Posterior cingulate gyrus (tissue), 11 donors: ENCODE measurements around the gene CACNA2D3.

Experiments
- DNase-seq, 10 donors: peaks; one replicate each; pipeline versions ENCODE4 v3.0.0 to v3.0.0-alpha.2; 2020 to 2021; ENCODE audit warnings: mixed read lengths in 3 of 10
- intact Hi-C: fragments of 100-400 bp; cut with DNase I; formaldehyde crosslinking; loops from one replicate; pipeline ENCODE4 v1.15.1; 2023

CACNA2D3 gene

DNA sequence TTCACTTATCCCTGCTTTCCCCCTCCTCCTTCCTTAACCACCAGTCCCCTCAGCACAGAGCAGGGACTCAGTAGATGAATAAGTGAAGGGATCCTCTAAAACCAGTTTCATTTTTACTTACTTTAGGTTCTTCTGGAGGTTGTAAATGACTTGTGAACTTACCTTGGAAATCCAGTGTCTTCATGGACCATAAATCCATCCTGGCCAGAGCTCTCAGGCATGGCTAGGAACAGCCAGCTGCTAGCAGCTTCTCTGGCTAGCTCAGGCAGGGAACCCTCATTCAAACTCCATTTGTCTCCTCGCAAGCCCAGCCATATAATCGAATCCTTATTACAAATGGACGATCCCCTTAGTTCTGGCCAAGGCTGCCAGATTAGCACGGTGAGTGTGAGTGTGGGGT is 727.0 kb downstream of the CACNA2D3 start:
- DNase-seq = no peak
- intact Hi-C loops = no loop called here

DNA sequence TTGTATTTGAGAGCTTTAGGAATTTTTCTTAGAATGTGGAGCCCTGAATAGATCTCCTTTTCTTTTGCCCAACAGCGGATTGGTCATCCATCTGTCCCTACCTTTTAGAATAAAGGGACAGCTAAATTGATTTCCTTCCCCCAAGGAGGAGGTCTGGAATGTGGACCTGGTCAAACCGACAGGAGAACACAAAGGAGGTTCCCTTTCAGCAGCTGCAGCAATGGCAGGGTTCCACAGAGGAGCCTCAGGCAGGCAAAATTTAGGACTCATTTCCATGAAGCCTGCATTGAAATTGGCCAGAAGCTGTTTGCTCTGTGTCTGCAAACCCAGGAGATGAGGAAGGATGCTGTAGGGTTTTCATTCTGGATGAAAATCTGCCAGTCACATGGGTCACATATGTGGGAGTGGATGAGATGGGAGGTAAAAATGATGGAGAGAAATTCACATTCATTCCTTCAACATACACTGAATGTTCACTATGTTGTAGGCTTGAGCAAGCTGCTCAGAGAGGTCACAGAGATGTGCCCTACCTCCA is 728.2 kb downstream of the CACNA2D3 start:
- DNase-seq = no peak
- intact Hi-C loops = loop anchor here (5.0 to 10.0 kb wide), 3 partner anchors 634 to 1402 kb away; partner anchors contain the start of gene WNT5A

DNA sequence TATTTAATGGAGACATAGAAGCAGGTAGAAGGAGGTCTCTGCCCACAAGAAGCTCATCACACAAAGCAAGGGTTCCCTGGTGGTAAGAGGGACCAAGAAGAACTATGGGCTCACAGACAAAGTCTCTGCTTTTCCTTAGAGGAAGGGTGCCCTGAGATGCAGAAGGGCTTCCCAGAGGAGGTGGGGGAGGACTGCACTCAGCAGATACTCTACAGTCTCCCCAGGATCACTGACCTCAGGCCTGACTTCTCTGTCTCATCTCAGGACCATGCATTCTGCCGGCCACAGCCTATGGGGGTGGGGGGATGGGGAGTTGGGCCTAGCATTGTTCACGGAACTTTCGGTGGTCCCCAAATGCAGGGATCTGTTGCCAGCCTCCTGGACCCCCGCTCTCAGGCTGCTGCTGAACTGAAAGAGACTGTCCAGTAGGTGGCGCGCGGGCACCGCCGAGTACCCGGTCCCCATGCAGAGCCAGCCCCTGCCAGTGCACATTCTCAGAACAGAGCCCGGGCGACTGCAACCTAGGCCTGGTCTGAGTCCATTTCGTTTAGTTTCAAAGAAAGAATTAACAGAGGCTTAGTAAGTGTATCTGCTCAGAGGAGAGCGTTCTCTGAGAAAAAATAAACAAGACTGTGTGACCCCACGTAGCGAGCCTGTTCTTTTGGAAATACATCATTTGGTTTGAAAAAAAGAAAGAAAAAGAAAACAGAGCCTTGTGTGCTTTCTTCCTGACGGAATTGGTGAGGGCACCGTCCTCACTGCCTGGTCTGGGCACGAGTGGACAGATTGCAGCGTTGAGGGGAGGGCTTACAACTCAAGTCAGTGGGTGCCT is 731.4 kb downstream of the CACNA2D3 start:
- intact Hi-C loops = loop anchor here (2.0 to 10.0 kb wide), 4 partner anchors 327 to 1399 kb away; partner anchors contain the start of gene WNT5A
- peak; percentile 77 to 98 (median 89) for DNase-seq

DNA sequence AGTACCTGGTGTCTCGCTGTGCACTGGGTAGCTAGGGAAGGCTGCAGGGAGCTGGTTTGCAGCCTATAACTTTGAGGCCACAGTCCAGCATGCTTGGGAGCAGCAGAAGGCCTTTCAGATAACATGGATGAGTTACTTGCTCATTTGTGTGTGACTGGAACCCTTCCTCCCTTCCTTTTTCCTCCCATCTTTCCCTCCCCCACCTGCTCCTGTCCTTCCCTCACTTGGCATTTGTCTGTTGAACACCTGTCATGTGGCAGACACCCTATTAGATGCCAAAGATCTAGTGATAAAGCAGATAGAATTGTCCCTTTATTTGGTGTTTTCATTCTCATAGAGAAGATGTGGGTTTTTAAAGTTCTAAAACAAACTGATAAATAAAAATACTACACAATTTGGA is 733.9 kb downstream of the CACNA2D3 start:
- intact Hi-C loops = loop anchor here (10.0 kb wide), 1 partner anchor 629 kb away; the partner anchor contains the start of gene WNT5A
- no peak for DNase-seq

DNA sequence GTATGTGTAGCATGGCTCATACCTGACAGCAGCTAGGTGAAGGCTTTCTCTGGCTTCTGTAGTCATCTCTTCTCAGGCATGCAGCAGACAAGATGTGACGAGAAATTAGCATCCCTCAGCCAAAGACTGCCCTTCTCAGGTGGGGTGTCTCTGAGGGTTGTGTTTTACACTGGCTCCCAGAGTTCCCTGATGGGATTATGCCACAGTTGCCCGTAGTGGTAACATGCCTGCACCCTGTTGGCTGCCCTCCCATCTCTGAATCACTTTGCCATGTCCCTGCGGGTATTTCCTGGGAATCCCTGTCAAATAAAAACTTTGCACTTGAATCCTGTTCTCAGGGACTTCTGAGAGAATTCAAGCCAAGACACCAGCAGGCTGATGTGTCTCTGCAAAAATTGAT is 735.0 kb downstream of the CACNA2D3 start:
- DNase-seq = no peak
- intact Hi-C loops = loop anchor here (10.0 kb wide), 1 partner anchor 627 kb away; the partner anchor contains the start of gene WNT5A

DNA sequence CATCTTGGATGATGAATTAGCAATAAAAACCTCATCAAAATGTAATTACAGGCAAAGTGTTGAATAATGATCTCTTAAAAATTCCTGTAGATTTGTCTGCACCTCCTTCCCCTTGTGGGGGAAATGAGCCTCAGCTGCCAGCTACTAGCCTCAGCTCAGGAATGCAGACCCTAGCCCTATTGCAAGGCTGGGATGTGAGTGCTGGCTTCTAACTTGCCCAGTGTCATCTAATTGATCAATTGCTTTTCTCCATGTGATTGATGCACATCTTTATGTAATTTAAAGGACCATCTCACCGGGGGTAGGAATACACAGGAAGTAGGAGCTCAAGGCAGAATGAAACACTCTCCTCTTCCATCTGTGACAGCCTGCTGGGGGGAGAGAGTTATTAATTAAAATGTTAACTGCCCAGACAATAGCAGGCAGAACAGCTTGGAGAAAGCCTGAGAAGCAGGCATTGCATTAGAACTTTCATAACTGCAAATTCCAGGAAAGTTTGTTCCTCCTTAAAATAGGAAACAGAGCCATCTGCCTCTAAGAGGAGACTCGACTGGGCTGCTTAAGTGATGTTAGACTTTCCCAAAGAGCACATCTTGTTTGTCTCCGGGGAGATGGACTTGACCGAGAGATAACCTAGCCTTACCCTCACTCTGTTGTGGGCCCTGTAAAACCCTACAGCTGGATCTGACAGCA is 735.9 kb downstream of the CACNA2D3 start:
- intact Hi-C loops = loop anchor here (10.0 kb wide), 1 partner anchor 627 kb away; the partner anchor contains the start of gene WNT5A

DNA sequence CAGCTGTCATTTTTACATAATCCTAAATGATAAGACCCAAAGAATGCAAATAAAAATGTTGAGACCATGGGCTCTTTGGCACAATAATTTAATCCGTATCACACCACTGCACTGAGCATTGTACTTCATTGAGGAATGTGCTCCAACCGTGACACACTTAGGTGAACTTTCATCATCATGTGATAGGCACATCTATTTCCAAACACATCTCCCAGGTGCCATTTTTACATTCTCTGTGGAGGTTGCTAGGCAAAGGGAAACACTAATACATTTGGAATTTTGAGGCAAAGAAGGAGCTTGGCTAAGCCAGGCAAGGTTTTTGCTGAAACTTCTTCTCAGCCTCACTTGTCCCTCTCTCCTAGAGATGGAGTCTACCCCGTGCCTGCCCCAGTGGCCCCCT is 736.8 kb downstream of the CACNA2D3 start:
- intact Hi-C loops = loop anchor here (10.0 kb wide), 1 partner anchor 626 kb away; the partner anchor contains the start of gene WNT5A
- no peak for DNase-seq

More for the DNA sequence above, 735.9 kb downstream of the CACNA2D3 start:
- DNase-seq = no peak

DNA sequence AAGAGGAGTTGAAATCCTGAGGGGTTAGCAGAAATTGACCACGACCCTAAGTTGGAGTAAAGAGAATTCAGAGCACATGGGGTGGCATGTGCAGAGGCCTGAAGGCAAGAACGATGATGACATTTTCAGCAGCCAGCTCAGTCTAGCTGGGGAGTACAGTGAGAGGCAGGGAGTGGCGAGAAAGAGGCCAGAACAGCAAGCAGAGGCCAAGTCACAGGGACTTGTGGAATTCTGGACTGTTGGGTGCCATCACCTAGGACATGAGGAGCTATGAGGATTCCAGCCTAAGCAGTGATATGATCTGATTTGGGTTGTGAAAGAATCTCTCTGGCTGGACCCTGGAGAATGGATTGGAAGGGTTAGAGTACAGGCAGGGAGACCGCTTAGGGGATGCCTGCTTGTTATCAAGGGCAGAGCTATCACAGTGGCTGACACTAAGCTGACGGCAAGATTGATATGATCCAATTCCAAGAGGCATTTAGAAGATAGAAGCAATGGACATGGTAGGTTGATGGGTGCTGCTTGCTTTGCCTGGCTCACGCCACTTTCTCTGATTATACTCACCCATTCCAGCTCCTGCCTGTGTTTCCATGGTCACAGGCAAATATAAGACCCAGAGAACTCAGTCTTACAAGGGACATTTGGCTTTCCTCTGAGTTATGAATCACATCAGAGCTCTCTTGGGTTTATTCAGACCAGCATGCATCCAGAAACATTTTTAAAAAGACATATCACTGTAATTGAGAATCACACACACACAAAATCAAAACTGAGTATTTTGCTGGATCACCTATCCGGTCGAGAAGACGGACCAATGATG is 739.1 kb downstream of the CACNA2D3 start:
- intact Hi-C loops = no loop called here
- no peak for DNase-seq

DNA sequence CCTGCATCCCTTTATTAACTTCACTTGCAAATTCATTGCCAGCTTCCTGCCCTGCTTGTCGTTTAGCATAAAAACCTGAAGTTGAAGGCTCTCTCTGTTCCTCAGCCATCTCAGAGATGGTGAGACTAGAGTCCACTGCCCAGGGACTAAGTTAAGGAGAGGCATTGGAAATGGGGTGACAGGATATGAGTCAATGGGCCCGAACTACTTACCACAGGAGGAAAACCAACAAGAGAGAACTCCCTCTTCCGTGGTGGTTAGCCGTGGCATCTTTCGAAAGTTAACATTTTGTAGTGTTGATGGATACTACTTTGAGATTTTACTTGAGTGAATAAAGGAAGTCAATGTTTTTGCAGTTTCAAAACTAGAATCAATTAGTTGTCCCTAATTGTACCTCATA is 740.2 kb downstream of the CACNA2D3 start:
- intact Hi-C loops = no loop called here
- no peak for DNase-seq

DNA sequence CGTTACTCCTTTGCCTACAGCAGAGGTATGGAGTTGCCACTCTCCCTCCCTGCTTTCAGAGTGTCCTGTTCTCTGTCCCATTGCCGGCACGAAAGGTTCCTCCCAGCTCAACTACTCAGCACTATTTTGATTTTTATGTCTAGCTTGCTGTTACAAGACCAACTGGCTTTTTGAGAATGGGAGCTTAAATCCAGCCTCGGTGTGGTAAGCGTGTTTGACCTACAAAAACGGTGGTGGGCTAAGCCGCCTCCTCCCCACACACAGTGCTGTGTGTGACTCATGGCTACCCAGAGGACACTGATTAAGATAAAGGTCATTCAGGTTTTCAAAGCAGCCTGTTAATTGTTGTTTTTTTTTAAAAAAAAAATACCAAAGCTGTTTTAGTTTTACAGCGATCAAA is 741.0 kb downstream of the CACNA2D3 start:
- no peak for DNase-seq
- intact Hi-C loops = no loop called here

DNA sequence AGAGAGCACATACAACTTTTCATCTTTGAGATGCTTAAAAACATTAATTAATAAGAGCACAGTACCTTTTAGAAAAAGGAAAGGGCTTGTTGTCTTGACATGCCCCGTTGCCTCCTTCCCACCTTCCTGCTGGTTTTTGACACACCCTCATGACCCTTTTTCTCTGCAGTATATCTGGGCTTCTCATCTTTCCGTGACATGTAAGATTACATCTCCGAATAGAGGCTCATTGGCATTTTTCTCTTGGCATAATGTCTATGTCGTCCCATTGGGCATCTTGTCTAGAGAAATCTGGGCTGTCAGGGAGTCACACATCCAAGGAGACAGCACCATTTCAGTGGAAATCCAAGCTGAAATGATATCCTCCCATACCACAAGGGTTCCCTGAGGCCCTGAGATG is 741.4 kb downstream of the CACNA2D3 start:
- intact Hi-C loops = no loop called here
- no peak for DNase-seq

DNA sequence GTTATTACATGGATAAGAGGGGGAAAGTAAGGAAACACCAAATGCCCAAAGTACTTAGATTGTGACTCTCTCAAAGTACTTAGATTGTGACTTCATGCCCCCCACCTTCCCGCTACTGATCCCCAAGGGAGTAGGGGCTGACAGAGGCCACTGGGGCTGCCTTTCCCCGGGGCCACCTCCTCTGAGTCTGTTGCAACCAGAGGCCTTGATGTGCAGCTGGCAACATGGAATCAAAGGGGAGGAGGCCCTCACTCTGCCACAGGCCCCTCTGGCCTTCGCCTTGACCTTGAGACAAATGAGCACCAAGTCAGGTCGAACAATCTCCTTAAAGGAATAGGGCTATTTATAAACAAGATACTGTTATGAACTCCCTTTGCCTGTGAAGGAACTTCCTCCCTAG is 743.0 kb downstream of the CACNA2D3 start:
- intact Hi-C loops = no loop called here

DNA sequence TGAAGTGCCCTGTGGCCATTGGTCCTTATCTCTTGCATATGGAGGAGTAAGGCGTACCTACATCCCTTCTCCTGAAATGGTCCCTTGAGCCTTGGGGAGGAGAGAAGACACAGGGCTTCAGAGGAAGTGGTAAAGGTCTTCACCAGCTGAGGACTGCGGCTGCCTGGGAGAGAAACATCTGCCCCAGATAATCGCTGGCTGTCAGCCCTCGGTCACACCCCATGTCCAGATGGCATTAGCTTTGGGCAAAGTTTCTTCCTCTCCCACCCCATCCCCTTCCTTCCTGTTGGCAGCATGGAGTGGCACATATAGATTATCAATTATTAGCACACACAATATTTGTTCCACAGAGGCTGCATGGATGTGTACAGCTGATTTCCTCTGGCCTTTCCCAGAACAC is 743.9 kb downstream of the CACNA2D3 start:
- DNase-seq = no peak
- intact Hi-C loops = no loop called here

More for the DNA sequence above, 743.0 kb downstream of the CACNA2D3 start:
- DNase-seq = no peak

DNA sequence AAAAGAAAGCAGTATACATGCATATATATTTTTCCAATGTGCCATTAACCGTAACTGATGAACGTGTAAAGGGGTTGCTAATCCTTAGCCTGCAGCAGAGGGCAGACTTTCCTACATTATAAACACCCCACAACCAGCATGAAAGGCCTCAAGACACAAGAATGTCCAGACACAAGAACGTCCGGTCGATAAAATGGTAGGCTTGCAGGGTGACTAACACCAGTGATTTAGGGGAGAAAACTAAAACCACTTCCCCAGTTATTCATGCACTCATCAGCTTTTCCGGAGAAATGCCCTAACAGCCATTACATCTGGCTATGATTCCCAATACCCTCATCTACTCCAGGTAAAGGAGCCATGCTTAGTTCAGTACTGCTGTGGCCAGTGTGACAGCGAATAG is 748.1 kb downstream of the CACNA2D3 start:
- intact Hi-C loops = loop anchor here (5.0 to 10.0 kb wide), 2 partner anchors 134 to 312 kb away; no protein-coding TSS in a partner anchor
- DNase-seq = peak in 2 of 10 donors; percentile 21 to 49

DNA sequence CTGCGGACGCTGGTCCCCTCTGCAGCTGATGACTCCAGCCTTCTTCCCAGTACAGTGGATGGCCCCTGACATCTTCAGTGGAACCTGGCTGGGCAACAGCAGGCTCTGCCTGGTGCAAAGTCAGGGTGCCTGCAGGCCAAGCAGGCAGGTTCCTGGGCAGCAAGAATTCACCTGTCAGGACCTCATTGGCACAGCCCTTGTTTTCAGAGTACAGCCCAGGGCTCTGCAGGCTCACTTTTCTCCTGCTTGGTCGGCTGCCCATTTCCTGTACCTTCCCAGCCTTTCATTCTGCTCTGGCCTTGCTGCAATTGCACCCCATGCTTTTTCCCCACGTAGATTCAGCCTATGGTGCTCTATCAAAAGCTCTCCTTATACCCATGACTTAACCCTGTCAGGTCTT is 749.5 kb downstream of the CACNA2D3 start:
- intact Hi-C loops = loop anchor here (5.0 to 10.0 kb wide), 2 partner anchors 133 to 310 kb away; no protein-coding TSS in a partner anchor
- no peak for DNase-seq

DNA sequence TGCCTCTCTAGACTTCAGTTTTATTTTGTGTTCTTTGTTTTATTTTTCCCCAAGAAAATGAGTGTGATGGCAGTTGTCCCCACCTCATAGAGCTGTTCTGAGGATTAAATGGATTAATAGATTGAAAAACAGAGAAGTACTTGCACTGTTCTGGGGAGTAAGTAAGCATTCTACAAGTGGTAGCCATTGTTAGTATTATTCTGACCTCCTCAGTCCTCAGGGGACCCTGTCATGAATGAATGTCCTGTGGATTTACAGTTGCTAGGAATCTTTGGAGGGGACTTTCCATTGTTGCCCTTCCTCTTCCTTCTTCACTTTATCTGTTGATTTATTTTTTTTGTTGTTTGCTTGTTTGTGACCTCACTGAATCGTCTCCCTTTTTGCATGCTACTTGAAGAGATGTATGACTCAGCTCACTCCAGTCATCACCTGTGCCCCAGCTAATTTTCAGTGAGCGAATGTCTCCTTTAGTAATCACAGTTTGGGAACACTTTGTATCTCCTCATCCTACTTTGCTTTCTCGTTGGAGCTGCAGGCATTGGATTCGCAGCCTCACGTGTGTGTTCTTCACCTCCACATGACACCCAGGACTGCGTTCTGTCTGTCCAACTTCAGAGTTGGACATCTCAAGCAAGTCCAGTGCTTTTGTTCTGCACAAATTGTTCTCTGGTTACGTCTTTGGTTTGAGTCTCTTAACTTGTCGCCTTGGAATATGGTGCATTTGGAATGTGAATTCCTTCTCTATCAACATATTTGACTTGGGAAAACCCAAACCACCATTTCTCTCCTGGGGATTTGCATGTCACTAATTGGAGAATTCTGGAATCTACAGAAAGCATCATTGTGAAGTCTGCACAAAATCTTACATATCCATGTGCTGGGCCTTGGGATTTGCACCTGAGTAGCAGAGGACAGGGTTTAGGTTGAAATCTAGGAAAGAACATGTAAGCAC is 751.0 kb downstream of the CACNA2D3 start:
- no peak for DNase-seq
- intact Hi-C loops = loop anchor here (5.0 to 10.0 kb wide), 2 partner anchors 131 to 309 kb away; no protein-coding TSS in a partner anchor

DNA sequence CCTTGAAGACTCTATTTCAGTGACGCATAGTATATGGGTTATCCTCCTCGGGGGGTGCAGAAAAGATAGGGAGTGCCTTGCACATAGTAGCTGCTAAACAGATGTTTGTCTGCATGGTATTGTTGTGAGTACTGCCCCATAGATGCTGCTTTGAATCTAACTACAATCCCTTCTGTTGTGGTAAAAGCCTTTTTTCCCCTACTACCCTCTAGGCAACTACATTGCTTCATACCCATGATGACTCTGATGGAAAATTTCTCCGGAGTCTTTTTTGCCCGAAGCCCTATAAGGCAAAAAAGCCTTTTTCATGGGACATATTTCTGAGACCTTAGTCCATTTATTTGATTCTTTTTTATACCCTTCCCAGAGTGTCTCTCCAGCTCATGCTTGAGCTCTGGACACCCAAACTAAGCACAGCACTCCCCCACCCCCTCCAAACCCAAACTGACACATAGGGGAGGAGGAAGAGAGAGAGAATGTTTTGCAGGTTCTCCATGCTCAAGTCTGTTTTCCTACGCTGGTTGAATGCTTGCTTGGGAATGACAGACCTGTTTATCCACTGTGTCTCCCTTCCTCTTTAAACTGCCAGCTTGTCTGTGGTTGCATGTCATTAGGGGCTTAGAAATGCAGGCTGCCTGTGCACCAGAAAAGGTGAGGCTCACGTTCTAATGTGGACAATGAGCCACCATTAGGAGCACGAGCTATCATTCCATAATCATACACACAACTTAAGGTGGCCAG is 752.6 kb downstream of the CACNA2D3 start:
- intact Hi-C loops = loop anchor here (5.0 to 10.0 kb wide), 2 partner anchors 130 to 307 kb away; no protein-coding TSS in a partner anchor
- no peak for DNase-seq
